Endometrium (tissue), 2 donors: ENCODE data around the gene MARF1.
"Not testable (repeated sequence)": the region's sequence is repeated elsewhere in the genome, so short reads cannot be mapped to it uniquely, and the experiment has no call there.

Experiments used
- FAIRE-seq: peaks from 2 replicates; lab custom pipeline; 2012; peaks lifted over from hg19 to GRCh38; lab: Jason Lieb, UNC
- donor health status: control.
- donor health status: control.

Gene MARF1

GRCh38 chr16:15618392-15618791, 24.6 kb downstream of the MARF1 start:
- no peak for FAIRE-seq

GRCh38 chr16:15617901-15618300, 25.1 kb downstream of the MARF1 start:
- no peak for FAIRE-seq

DNA sequence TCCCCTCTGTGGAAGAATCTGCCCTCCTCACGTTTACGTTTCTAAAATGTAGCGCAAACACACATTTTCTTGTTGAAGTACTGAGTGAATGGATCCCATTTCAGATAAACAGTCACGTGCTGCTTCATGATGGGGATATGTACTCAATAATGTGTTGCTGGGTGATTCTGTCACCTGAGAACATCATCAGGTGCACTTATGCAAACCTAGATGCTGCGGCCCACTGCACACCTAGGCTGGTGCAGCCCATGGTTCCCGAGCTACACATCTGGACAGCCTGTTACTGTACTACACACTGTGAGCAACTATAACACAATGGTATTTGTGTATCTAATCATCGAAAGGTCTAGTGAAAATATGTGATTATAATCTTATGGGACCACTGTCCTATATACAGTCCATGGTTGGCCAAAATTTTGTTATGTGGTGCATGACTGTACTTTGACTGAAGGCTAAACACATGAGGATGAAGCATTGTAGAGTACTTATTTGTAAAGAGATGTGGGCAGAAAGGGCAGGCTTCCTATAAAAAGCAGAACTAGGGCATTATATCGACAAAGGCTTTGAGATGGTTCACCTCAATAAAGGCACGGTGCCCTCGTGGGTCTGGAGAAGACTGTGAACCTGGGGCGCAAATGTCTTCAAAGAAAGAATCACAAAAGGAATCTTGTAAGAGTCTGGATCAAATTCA, 26.3 kb downstream of the MARF1 start:
- FAIRE-seq = no peak

DNA sequence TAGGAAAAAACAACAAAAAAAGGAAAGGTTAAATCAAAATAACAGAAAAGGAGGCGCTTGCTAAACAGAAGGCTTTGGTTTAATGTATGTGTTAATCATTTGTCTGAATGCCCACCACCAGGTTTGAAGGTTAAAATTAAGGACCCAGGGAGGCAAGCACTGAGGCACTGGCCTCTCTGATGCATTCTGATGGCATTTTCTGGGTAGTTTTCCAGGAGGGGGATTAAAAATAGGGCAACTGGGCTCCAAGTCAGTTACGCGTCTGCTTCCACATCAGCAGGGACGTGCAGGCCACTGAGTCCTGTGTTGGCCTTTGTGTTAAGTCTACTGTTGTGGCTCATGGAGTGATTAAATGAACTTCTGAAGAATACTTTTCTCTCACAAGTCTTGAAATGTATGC, 26.9 kb downstream of the MARF1 start:
- FAIRE-seq = no peak

DNA sequence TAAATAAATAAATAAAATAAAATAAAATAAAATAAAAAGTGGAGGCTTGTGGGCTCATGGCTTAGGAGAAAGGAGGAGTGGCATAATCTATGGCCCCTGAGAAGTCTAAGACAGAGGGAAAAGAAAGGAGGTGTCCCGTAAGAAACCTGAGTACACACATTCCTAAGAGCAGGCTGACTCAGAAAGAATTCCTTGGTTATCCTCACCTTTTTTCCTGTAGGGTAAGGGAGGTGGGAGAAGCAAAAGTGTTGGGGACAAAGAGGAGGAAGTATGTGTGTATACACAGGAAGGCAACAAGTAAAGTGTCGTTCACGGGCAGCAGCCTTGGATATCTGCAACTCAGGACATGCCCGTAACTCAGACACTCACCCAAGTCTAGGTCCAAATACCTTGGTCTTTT, 29.3 kb downstream of the MARF1 start:
- no peak for FAIRE-seq

- no peak for FAIRE-seq
Observed at GRCh38 chr16:15611610-15612009, 31.3 kb downstream of the MARF1 start.

GRCh38 chr16:15610369-15610871, 32.5 kb downstream of the MARF1 start:
- no peak for FAIRE-seq

DNA sequence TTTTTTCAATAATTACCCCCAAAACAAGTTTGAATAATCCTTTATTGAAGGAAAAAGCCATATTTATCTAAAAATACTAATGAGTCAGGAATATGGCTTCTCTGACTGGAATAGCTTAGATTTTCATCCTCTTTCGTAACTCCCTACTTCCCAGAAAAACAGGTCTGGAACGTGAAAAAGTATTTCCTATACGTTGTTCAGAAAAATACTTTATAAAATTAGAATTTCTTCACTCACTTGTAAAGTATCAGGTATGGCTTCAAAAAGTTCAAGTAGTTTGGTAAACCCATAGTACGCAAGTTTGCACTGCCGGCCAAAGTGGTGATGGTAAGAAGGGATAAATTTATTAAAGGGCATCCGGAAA, 33.7 kb downstream of the MARF1 start:
- FAIRE-seq = no peak

DNA sequence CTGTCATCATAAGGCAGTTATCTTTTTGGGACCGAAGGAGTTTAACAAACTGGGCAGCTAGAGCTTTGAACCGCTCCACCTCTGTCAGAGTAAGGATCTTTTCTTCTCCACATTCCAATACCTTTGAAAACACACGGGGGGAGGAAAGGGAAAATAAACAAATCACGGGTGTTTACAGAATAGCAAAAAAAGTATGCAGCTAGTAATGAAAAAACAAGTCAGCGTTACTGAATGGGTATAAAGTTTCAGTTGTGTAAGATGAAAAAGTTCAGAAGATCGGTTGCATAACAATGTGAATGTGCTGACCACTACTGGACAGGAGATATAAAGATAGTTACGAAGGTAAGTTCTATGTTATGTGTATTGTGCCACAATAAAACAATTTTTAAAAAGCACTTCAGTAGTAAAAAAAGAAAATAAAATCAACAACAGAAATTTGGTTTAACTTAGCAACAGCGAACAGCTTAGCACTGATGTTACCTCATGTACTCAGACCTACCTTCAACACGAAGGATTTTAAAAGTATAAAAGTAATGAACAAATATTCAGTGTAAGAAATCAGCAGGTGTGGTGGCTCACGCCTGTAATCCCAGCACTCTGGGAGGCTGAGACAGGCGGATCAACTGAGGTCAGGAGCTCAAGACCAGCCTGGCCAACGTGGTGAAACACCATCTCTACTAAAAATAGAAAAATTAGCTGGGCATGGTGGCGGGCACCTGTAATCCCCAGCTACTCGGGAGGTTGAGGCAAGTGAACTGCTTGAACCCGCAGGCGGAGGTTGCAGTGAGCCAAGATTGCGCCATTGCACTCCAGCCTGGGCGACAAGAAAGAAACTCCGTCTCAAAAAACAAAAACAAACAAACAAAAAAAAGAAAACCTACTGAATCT, 34.3 kb downstream of the MARF1 start:
- FAIRE-seq = no peak

GRCh38 chr16:15607700-15608396, 35.1 kb downstream of the MARF1 start:
- no peak for FAIRE-seq

DNA sequence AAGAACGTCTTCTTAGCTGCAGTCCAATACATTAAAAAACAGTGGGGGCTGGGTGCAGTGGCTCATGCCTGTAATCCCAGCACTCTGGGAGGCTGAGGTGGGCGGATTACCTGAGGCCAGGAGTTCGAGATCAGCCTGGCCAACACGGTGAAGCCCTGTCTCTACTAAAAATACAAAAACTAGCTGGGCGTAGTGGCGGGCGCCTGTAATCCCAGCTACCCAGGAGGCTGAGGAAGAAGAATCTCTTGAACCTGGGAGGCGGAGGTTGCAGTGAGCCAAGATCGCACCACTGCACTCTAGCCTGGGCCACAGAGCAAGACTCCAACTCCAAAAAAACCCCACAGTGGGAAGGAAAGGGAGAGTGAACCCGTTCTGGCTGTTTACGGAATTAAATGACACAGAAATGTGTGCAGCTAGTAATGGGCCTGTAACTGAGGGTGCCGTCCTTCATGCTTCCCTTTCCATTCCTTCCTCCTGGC, 35.7 kb downstream of the MARF1 start:
- FAIRE-seq = not testable (repeated sequence)

DNA sequence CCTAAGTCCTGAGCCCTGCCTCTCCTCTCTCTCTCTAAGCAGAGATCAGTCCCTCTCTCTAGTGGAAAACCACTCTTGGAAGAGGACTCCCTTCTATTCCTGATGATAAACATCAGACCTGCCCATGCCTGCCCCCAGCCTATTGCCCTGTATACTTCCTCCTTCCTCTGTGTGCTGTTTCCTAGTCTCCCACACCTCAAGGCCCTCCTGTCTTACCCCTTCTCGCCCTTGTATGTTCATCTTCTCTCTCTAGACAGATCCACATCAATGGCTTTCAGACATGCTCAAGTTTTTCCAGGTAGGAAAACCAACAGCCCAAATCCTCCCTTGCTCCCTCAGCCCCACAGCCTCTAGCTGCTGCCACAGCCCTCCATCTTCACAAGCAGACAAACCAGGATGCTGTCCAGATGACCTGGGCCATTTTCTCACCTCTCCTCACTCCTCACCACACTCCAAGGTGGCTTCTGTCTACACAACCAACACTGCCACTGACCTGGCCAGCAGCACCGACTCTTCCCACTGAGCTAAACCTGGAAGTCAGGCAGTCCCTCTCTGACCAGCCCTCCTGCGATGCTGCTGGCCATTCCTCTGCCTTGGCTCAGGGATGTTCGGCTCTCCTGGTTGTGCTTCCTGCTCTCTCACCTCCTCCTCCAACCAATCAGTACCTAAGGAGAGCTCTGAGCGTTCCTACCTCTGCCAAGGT, 36.3 kb downstream of the MARF1 start:
- FAIRE-seq = no peak

DNA sequence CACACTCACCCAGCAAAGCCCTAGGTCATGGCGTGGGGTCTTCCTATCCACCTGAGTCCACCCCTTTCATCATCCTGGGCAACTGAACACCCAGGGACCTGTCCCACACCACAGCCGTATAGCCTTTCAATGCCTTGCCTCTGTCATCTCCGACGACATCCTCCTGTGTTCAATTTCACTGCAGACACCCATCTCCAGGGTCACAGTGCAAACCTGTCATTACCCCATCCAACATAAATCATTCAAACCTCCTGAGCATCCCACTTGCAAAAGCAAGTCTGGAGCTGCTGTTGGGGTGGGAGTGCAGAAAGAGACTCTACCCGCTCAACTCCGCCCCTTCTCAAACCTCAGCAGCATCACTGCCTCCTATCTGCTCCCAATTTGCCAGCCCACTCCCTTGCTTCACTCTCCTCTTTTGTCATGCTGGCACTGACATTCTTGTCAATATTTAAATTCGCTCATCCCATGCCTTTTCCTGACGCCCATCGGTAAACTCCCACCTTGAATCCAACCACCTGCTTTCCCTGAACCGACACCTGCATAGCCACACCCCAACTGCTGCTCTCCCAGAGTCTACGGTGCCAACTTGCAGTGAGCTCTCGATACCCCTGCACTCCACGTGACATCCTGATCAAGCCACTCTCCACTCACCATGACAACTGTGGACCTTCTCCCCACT, 37.0 kb downstream of the MARF1 start:
- no peak for FAIRE-seq

GRCh38 chr16:15604460-15605440, 38.2 kb downstream of the MARF1 start:
- no peak for FAIRE-seq

DNA sequence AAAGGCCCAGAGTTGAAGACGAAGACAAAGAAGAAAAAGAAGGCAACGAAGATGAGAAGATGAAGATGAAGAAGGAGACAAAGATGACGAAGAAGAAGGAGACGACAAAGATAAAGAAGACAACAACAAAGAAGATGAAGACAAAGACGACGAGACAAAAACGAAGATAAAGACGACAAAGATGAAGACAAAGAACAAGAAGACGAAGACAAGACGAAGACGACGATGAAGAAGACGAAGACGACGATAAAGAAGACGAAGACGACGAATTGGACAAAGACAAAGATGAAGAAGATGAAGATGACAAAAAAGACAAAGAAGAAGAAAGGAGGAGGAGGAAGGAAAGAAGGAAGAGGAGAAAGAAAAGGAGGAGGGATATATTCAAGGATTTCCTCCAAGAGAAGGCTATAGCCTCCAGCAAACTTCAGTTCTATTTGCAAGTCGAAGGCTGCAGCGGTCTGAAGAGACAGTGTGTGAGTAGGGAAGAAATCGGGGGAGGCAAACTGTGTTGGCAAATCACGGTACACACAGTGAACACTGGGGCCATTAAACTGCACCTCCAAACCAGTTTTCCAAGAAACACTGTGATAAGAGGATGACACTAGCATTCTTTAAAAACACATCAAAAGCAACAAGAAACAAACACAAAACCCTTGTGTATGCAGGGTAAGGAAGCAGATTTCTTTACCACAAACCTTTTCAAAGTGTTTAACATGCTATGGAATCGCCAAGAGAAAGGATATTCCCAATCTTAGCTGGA, 40.5 kb downstream of the MARF1 start:
- no peak for FAIRE-seq

GRCh38 chr16:15601212-15601879, 41.6 kb downstream of the MARF1 start:
- no peak for FAIRE-seq

DNA sequence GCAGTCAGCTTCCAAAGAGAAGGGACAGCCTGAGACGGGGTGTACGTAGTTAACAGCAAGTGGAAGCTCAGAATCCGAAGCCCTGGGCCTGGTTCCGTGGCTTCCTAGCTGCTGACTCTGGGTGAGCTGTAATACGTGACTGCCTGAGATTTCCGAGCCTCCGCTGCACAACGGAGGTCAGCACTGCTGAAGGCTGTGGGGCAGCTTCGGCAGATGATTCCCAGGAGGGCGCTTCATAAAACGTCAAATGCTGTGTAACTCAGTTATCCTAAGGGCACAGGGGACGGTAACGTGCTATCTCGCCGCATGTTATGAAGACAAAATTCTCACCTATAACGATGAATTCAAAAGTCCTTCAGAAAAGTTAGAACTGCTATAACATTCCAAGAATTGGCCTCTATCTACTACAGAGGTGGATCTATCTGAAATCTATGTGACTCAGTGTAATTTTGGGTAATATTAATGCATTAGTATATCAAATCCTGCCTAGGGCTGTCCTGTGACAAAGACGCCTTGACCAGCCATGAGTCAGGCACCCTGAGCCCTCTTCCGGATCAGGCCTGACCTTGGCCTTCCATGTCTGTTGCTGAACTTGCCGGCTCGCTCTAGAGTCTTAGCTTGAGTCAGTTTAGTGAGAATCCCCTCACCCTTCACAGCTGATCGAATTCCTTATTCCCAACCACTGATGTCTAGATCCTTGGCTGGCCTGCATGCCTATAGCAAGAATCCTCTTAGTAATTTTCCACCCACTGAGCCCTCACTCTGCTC, 43.5 kb downstream of the MARF1 start:
- no peak for FAIRE-seq

DNA sequence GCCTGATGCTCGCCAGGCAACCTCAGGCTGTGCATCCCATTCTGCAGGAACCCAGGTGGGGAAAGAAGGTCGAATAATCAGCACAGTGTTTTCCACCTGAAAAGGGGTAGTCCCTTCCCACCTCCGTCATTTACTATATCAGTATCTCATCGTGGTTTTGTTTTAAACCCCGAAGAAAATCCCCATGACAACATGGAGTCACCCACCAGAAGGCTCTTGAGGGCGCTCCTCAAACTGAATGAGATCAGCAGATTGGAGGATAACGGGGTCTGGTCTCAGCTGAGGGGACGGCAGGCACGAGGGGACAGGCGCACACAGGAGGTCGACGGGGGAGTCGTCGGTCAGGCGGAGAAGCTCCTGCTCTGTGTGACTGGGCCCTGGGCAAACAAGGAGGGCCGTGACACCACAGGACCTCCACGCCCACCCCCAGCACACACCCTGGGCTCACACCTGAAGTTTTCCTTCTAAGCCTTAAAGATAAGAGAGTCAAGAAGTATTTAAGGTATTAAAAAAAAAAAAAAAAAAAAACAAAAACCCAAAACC, 44.2 kb downstream of the MARF1 start:
- FAIRE-seq = no peak
